ENCODE results near the gene EPHA3.

The EPHA3 gene

GRCh38 chr3:89165636-89166263 is 58.3 kb downstream of the EPHA3 start:
- H2BK12ac ChIP-seq (ENCODE audit: low read length in 2 of 2): no peak overlapping the region
- H3K14ac ChIP-seq (ENCODE audit: low read length in 2 of 2): no peak overlapping the region
- no peak overlapping the region for H3K4ac ChIP-seq (ENCODE audit: low read depth in 1 of 2, low read length in 2 of 2)
- no peak overlapping the region for H2BK5ac ChIP-seq (ENCODE audit: low read depth, low read length, poor library complexity, severe bottlenecking)
- H2BK120ac ChIP-seq (ENCODE audit: low read depth, low read length): no peak overlapping the region
- no peaks in the 10 kb centered on the region for H3K27me3 ChIP-seq (ENCODE audit: control insufficient read depth in 1 of 2, insufficient read depth in 1 of 2, low read length in 2 of 2)
- no peak overlapping the region for H2BK15ac ChIP-seq (ENCODE audit: low read depth, poor library complexity, severe bottlenecking)
- H3K4me2 ChIP-seq (ENCODE audit: low read length, poor library complexity, severe bottlenecking): no peak overlapping the region
- no peaks in the 10 kb centered on the region for H3K36me3 ChIP-seq (ENCODE audit: control insufficient read depth in 1 of 2, insufficient read depth in 2 of 2, low read depth in 1 of 2, low read length in 2 of 2)
- H3K27ac ChIP-seq (ENCODE audit: low read length, poor library complexity, severe bottlenecking): no peak overlapping the region
- H3K9ac ChIP-seq (ENCODE audit: low read length): no peak overlapping the region
- DNase-seq: no peak
- H3K9me3 ChIP-seq (ENCODE audit: control insufficient read depth, low read length): no peaks in the 10 kb centered on the region
- H4K8ac ChIP-seq (ENCODE audit: low read length): no peak overlapping the region
- no peak overlapping the region for H3K18ac ChIP-seq (ENCODE audit: low read depth in 1 of 2, low read length in 2 of 2)
- no peak overlapping the region for H3K4me3 ChIP-seq (ENCODE audit: insufficient read depth in 1 of 2, low read depth in 1 of 2, low read length in 2 of 2)
- no peaks in the 10 kb centered on the region for H3K4me1 ChIP-seq (ENCODE audit: control insufficient read depth, insufficient read depth, low read depth, low read length)
- H2AK5ac ChIP-seq (ENCODE audit: low read length, severe bottlenecking): no peak overlapping the region
- no peaks in the 10 kb centered on the region for H3K79me1 ChIP-seq (replicated peaks; ENCODE audit: low read length, poor library complexity, severe bottlenecking)
- H3K23ac ChIP-seq (ENCODE audit: low read length in 2 of 2): no peak overlapping the region
- H4K91ac ChIP-seq (ENCODE audit: low read length): no peak overlapping the region
- no peak overlapping the region for H2AFZ ChIP-seq (ENCODE audit: low read depth, low read length)
- WGBS: 70% methylated on average over 5 of the region's 9 CpGs

GRCh38 chr3:89171687-89172545 is 64.5 kb downstream of the EPHA3 start:
- Histone ChIP-seq H2BK12ac (ENCODE audit: low read length in 2 of 2) (no peak overlapping the region), H2BK120ac (ENCODE audit: low read depth, low read length) (no peak overlapping the region), H2BK15ac (ENCODE audit: low read depth, poor library complexity, severe bottlenecking) (peak overlapping the region; percentile 57), H3K18ac (ENCODE audit: low read depth in 1 of 2, low read length in 2 of 2) (no peak overlapping the region), H3K27ac (ENCODE audit: low read length, poor library complexity, severe bottlenecking) (no peak overlapping the region), H3K4me2 (ENCODE audit: low read length, poor library complexity, severe bottlenecking) (no peak overlapping the region), H2AFZ (ENCODE audit: low read depth, low read length) (no peak overlapping the region), H3K9me3 (ENCODE audit: control insufficient read depth, low read length) (no peaks in the 10 kb centered on the region), H2BK5ac (ENCODE audit: low read depth, low read length, poor library complexity, severe bottlenecking) (no peak overlapping the region), H3K23ac (ENCODE audit: low read length in 2 of 2) (no peak overlapping the region), H4K91ac (ENCODE audit: low read length) (no peak overlapping the region), H3K4ac (ENCODE audit: low read depth in 1 of 2, low read length in 2 of 2) (no peak overlapping the region), H3K14ac (ENCODE audit: low read length in 2 of 2) (no peak overlapping the region), H3K27me3 (ENCODE audit: control insufficient read depth in 1 of 2, insufficient read depth in 1 of 2, low read length in 2 of 2) (no peaks in the 10 kb centered on the region), H3K36me3 (ENCODE audit: control insufficient read depth in 1 of 2, insufficient read depth in 2 of 2, low read depth in 1 of 2, low read length in 2 of 2) (no peaks in the 10 kb centered on the region), H2AK5ac (ENCODE audit: low read length, severe bottlenecking) (no peak overlapping the region), H3K4me3 (ENCODE audit: insufficient read depth in 1 of 2, low read depth in 1 of 2, low read length in 2 of 2) (no peak overlapping the region), H3K4me1 (ENCODE audit: control insufficient read depth, insufficient read depth, low read depth, low read length) (no peaks in the 10 kb centered on the region), H4K8ac (ENCODE audit: low read length) (no peak overlapping the region), H3K79me1 (replicated peaks; ENCODE audit: low read length, poor library complexity, severe bottlenecking) (no peaks in the 10 kb centered on the region), H3K9ac (ENCODE audit: low read length) (no peak overlapping the region)
- 91% methylated on average over 5 of the region's 9 CpGs for WGBS
- no peak for DNase-seq

- Histone ChIP-seq H3K27ac (ENCODE audit: low read length, poor library complexity, severe bottlenecking) (no peak overlapping the region), H3K36me3 (ENCODE audit: control insufficient read depth in 1 of 2, insufficient read depth in 2 of 2, low read depth in 1 of 2, low read length in 2 of 2) (no peaks in the 10 kb centered on the region), H3K14ac (ENCODE audit: low read length in 2 of 2) (no peak overlapping the region), H2AK5ac (ENCODE audit: low read length, severe bottlenecking) (no peak overlapping the region), H3K4me2 (ENCODE audit: low read length, poor library complexity, severe bottlenecking) (no peak overlapping the region), H3K4me3 (ENCODE audit: insufficient read depth in 1 of 2, low read depth in 1 of 2, low read length in 2 of 2) (no peak overlapping the region), H3K9ac (ENCODE audit: low read length) (no peak overlapping the region), H3K23ac (ENCODE audit: low read length in 2 of 2) (no peak overlapping the region), H2BK5ac (ENCODE audit: low read depth, low read length, poor library complexity, severe bottlenecking) (no peak overlapping the region), H3K79me1 (replicated peaks; ENCODE audit: low read length, poor library complexity, severe bottlenecking) (no peaks in the 10 kb centered on the region), H4K91ac (ENCODE audit: low read length) (no peak overlapping the region), H3K27me3 (ENCODE audit: control insufficient read depth in 1 of 2, insufficient read depth in 1 of 2, low read length in 2 of 2) (no peaks in the 10 kb centered on the region), H3K4ac (ENCODE audit: low read depth in 1 of 2, low read length in 2 of 2) (no peak overlapping the region), H3K4me1 (ENCODE audit: control insufficient read depth, insufficient read depth, low read depth, low read length) (no peaks in the 10 kb centered on the region), H3K18ac (ENCODE audit: low read depth in 1 of 2, low read length in 2 of 2) (no peak overlapping the region), H4K8ac (ENCODE audit: low read length) (no peak overlapping the region), H2BK15ac (ENCODE audit: low read depth, poor library complexity, severe bottlenecking) (no peak overlapping the region), H2BK120ac (ENCODE audit: low read depth, low read length) (no peak overlapping the region), H2AFZ (ENCODE audit: low read depth, low read length) (no peak overlapping the region), H3K9me3 (ENCODE audit: control insufficient read depth, low read length) (no peaks in the 10 kb centered on the region), H2BK12ac (ENCODE audit: low read length in 2 of 2) (no peak overlapping the region)
- DNase-seq: no peak
Measured at GRCh38 chr3:89173546-89173945, 66.1 kb downstream of the EPHA3 start.

- no peak overlapping the region for H2BK5ac ChIP-seq (ENCODE audit: low read depth, low read length, poor library complexity, severe bottlenecking)
- H2AFZ ChIP-seq (ENCODE audit: low read depth, low read length): no peak overlapping the region
- no peak overlapping the region for H4K8ac ChIP-seq (ENCODE audit: low read length)
- no peak overlapping the region for H2AK5ac ChIP-seq (ENCODE audit: low read length, severe bottlenecking)
- no peaks in the 10 kb centered on the region for H3K36me3 ChIP-seq (ENCODE audit: control insufficient read depth in 1 of 2, insufficient read depth in 2 of 2, low read depth in 1 of 2, low read length in 2 of 2)
- H3K23ac ChIP-seq (ENCODE audit: low read length in 2 of 2): no peak overlapping the region
- H3K4ac ChIP-seq (ENCODE audit: low read depth in 1 of 2, low read length in 2 of 2): no peak overlapping the region
- no peaks in the 10 kb centered on the region for H3K9me3 ChIP-seq (ENCODE audit: control insufficient read depth, low read length)
- 97% methylated on average over 2 of the region's 3 CpGs for WGBS
- H3K4me2 ChIP-seq (ENCODE audit: low read length, poor library complexity, severe bottlenecking): no peak overlapping the region
- H3K4me3 ChIP-seq (ENCODE audit: insufficient read depth in 1 of 2, low read depth in 1 of 2, low read length in 2 of 2): no peak overlapping the region
- no peak overlapping the region for H3K18ac ChIP-seq (ENCODE audit: low read depth in 1 of 2, low read length in 2 of 2)
- H4K91ac ChIP-seq (ENCODE audit: low read length): no peak overlapping the region
- no peak overlapping the region for H3K27ac ChIP-seq (ENCODE audit: low read length, poor library complexity, severe bottlenecking)
- no peak overlapping the region for H2BK12ac ChIP-seq (ENCODE audit: low read length in 2 of 2)
- DNase-seq: peak; percentile 18
- no peak overlapping the region for H2BK15ac ChIP-seq (ENCODE audit: low read depth, poor library complexity, severe bottlenecking)
- H2BK120ac ChIP-seq (ENCODE audit: low read depth, low read length): no peak overlapping the region
- H3K14ac ChIP-seq (ENCODE audit: low read length in 2 of 2): no peak overlapping the region
- H3K27me3 ChIP-seq (ENCODE audit: control insufficient read depth in 1 of 2, insufficient read depth in 1 of 2, low read length in 2 of 2): no peaks in the 10 kb centered on the region
- H3K4me1 ChIP-seq (ENCODE audit: control insufficient read depth, insufficient read depth, low read depth, low read length): no peaks in the 10 kb centered on the region
- H3K79me1 ChIP-seq (replicated peaks; ENCODE audit: low read length, poor library complexity, severe bottlenecking): no peaks in the 10 kb centered on the region
- peak overlapping the region; percentile 0 for H3K9ac ChIP-seq (ENCODE audit: low read length)
Measured at GRCh38 chr3:89179355-89180001, 72.1 kb downstream of the EPHA3 start.

All from mesenchymal stem cell (in vitro differentiated cells and primary cell).